Neuronal stem cell (in vitro differentiated cells): ENCODE data around the gene PMS2.
"Not testable (repeated sequence)": the region's sequence is repeated elsewhere in the genome, so short reads cannot be mapped to it uniquely, and the experiment has no call there.

Experiments
- DNase-seq: peaks from one replicate; pipeline ENCODE4 v3.0.0-alpha.2; 2013; ENCODE audit warnings: low spot score
- H2AFZ ChIP-seq: one replicate; pipeline ENCODE4 v1.6.1; 2013; ENCODE audit warnings: mild to moderate bottlenecking, low read length, inconsistent platforms
- H2AK5ac ChIP-seq: 2 replicates; pipeline ENCODE4 v1.6.1; 2013; ENCODE audit warnings: low read depth, mild to moderate bottlenecking, inconsistent platforms, low read length, moderate library complexity, mixed read lengths
- H2BK120ac ChIP-seq: 2 replicates; pipeline ENCODE4 v1.6.1; 2013; ENCODE audit warnings: low read depth, mild to moderate bottlenecking, inconsistent platforms, low read length, moderate library complexity, mixed read lengths
- H2BK12ac ChIP-seq: one replicate; pipeline ENCODE4 v1.6.1; 2013; ENCODE audit warnings: low read length, inconsistent platforms
- H2BK15ac ChIP-seq: 2 replicates; pipeline ENCODE4 v1.6.1; 2013; ENCODE audit warnings: mild to moderate bottlenecking, low read length, inconsistent platforms, mixed read lengths
- H2BK5ac ChIP-seq: one replicate; pipeline ENCODE4 v1.6.1; 2013; ENCODE audit warnings: inconsistent platforms, mild to moderate bottlenecking, low read length, moderate library complexity
- H3K14ac ChIP-seq: one replicate; pipeline ENCODE4 v1.6.1; 2013; ENCODE audit warnings: low read length, inconsistent platforms
- H3K18ac ChIP-seq: 2 replicates; pipeline ENCODE4 v1.6.1; 2013; ENCODE audit warnings: low read length, inconsistent platforms
- H3K23ac ChIP-seq: 2 replicates; pipeline ENCODE4 v1.6.1; 2013; ENCODE audit warnings: low read depth, mild to moderate bottlenecking, mixed read lengths, low read length, inconsistent platforms; ENCODE audit not compliant: poor library complexity
- H3K27ac ChIP-seq: replicated peaks from 3 replicates; pipeline ENCODE4 v1.5.1; 2013; ENCODE audit warnings: low read length, inconsistent platforms
- H3K27me3 ChIP-seq, 3 experiments: 2 replicates each; pipeline ENCODE4 v1.6.1; 2013; ENCODE audit warnings: low read length in 3 of 3, mild to moderate bottlenecking in 2 of 3, inconsistent platforms in 1 of 3, low read depth in 1 of 3, mixed read lengths in 1 of 3, moderate library complexity in 1 of 3; ENCODE audit not compliant: control insufficient read depth in 3 of 3, insufficient read depth in 3 of 3
- H3K36me3 ChIP-seq, 2 donors: replicated peaks in 1 of 2; 2 replicates each; pipeline ENCODE4 v1.6.1; 2013; ENCODE audit warnings: low read length in 2 of 2; ENCODE audit not compliant: control insufficient read depth in 2 of 2, insufficient read depth in 2 of 2
- H3K4ac ChIP-seq: 2 replicates; pipeline ENCODE4 v1.6.1; 2013; ENCODE audit warnings: inconsistent platforms, mild to moderate bottlenecking, low read length, moderate library complexity
- H3K4me1 ChIP-seq, 2 donors: 1 replicate in 1 of 2; 2 replicates in 1 of 2; pipeline ENCODE4 v1.6.1; 2013; ENCODE audit warnings: low read length in 2 of 2, low read depth in 1 of 2; ENCODE audit not compliant: control insufficient read depth in 2 of 2, insufficient read depth in 1 of 2
- H3K4me2 ChIP-seq: one replicate; pipeline ENCODE4 v1.6.1; 2013; ENCODE audit warnings: mild to moderate bottlenecking, low read length, inconsistent platforms; ENCODE audit not compliant: insufficient read depth, poor library complexity, severe bottlenecking
- H3K4me3 ChIP-seq, 2 donors: 2 replicates each; pipeline ENCODE4 v1.5.1; 2013; ENCODE audit warnings: low read length in 2 of 2, mild to moderate bottlenecking in 2 of 2, inconsistent platforms in 1 of 2, moderate library complexity in 1 of 2
- H3K79me1 ChIP-seq: one replicate; pipeline ENCODE4 v1.6.1; 2013; ENCODE audit warnings: low read depth, mild to moderate bottlenecking, inconsistent platforms, low read length, moderate library complexity
- H3K9ac ChIP-seq: one replicate; pipeline ENCODE4 v1.6.1; 2013; ENCODE audit warnings: mild to moderate bottlenecking, low read depth, low read length, inconsistent platforms; ENCODE audit not compliant: poor library complexity
- H3K9me3 ChIP-seq, 2 donors: replicated peaks in 1 of 2; 2 replicates each; pipeline versions ENCODE3 to v1.6.1; 2013; ENCODE audit warnings: low read length in 2 of 2, mild to moderate bottlenecking in 2 of 2, inconsistent platforms in 1 of 2, low read depth in 1 of 2, mixed read lengths in 1 of 2, moderate library complexity in 1 of 2; ENCODE audit not compliant: control insufficient read depth in 2 of 2, insufficient read depth in 1 of 2
- H4K8ac ChIP-seq: one replicate; pipeline ENCODE4 v1.6.1; 2013; ENCODE audit warnings: low read depth, mild to moderate bottlenecking, inconsistent platforms, low read length, moderate library complexity
- H4K91ac ChIP-seq: one replicate; pipeline ENCODE4 v1.6.1; 2013; ENCODE audit warnings: low read length, low read depth, mild to moderate bottlenecking, inconsistent platforms; ENCODE audit not compliant: poor library complexity
- WGBS, 2 donors: extraction: QIAGEN DNeasy Blood & Tissue Kit; methylation state at CpG; one replicate each; pipeline ENCODE4 v1.1.7; 2013; ENCODE audit warnings: missing lambda C conversion rate in 2 of 2, mixed read lengths in 1 of 2; ENCODE audit not compliant: insufficient read length in 2 of 2, insufficient replicate concordance in 1 of 2; ENCODE audit errors: extremely low coverage in 2 of 2; 5-methylcytosine and 5-hydroxymethylcytosine counted together

The PMS2 gene

DNA sequence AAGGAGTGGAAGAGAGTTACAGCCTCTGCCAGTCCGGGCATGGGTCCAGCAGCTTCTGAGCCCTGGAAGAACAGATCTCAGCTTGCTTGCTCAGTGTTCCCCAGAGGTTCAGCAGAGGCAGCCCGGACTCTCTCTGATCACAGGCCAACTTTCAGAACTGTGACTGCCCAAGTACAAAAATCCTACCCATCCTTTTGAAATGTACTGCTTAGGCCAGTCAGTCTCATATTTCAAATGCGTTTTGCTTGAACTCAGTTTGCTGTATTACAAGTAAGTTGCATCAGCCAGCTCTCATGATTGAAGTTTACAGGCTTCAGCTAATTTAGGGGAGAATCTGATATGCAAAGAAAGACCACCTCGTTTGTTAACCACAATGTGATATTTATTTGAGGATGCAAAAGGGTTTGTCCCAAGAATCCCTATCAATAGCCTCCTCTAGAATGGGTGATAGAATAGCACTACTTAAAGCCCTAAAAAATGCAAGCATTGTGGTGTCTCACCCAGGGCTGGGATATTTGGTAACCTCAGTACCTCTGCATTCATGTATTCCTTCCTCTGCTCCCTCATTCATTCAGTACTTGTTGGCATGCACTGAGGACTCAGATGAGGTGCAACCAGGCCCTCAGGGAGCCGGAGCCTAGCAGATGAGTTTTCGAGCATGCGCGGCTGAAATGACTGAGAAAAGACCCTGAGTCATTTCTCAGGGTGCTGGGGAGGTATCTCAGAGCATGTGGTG lies 7.2 kb upstream of the PMS2 start:
- Histone ChIP-seq H3K18ac (no peak overlapping the region), H3K27me3 (no peaks in the 10 kb centered on the region), H3K9me3 (no peaks in the 10 kb centered on the region), H3K9ac (no peak overlapping the region), H3K4me3 (no peak overlapping the region), H3K14ac (no peak overlapping the region), H4K91ac (no peak overlapping the region), H2BK120ac (no peak overlapping the region), H3K79me1 (peaks cover 2% of the 10 kb centered on the region), H3K4me1 (no peaks in the 10 kb centered on the region), H2BK15ac (no peak overlapping the region), H2AFZ (no peak overlapping the region), H2BK12ac (no peak overlapping the region), H3K27ac (no peak overlapping the region), H3K4ac (no peak overlapping the region), H3K4me2 (no peak overlapping the region), H2BK5ac (no peak overlapping the region), H3K36me3 (peaks cover 34 to 94% of the 10 kb centered on the region in 2 donors), H3K23ac (no peak overlapping the region), H4K8ac (no peak overlapping the region), H2AK5ac (no peak overlapping the region)
- WGBS, 2 donors, result no CpG with 5 or more reads among the region's 8 CpGs
- DNase-seq, result no peak

- H3K23ac ChIP-seq, result no peak overlapping the region
- no peak overlapping the region for H3K27ac ChIP-seq
- peaks cover 21 to 66% of the 10 kb centered on the region in 2 donors for H3K36me3 ChIP-seq
- no peak overlapping the region for H2AK5ac ChIP-seq
- WGBS, 2 donors, result no CpG with 5 or more reads among the region's 14 CpGs
- no peak overlapping the region for H4K8ac ChIP-seq
- no peak overlapping the region for H3K4me3 ChIP-seq
- H3K4me2 ChIP-seq, result no peak overlapping the region
- no peak overlapping the region for H2BK120ac ChIP-seq
- no peak overlapping the region for H2BK12ac ChIP-seq
- no peak overlapping the region for H2BK5ac ChIP-seq
- no peaks in the 10 kb centered on the region for H3K9me3 ChIP-seq
- no peak overlapping the region for H3K4ac ChIP-seq
- no peak for DNase-seq
- no peak overlapping the region for H4K91ac ChIP-seq
- no peaks in the 10 kb centered on the region for H3K27me3 ChIP-seq
- H2AFZ ChIP-seq, result no peak overlapping the region
- no peak overlapping the region for H3K14ac ChIP-seq
- no peak overlapping the region for H3K18ac ChIP-seq
- H3K79me1 ChIP-seq, result peaks cover 2% of the 10 kb centered on the region
- H3K9ac ChIP-seq, result no peak overlapping the region
- no peaks in the 10 kb centered on the region for H3K4me1 ChIP-seq
- no peak overlapping the region for H2BK15ac ChIP-seq
These were observed 3.7 kb upstream of the PMS2 start for GRCh38 chr7:6012355-6013104.

DNA sequence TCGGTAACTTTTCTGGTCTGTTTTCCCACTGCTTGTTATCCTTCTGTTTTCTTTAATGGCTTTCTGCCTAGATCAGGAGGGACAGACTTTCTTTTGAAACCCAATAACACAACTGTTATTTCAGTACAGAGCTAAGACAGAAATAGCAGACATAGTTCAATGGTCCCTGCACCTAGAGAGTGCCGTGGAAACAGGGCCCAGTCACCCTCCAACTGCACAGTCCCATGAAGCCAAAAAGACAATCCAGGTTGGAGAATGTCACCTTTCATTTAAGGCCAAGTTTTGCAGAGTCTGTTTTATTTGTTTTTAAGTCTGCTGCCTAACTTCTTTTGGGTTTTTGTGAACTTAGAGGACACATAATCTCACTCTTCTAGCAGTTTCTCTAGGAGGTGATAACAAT lies 2.7 kb upstream of the PMS2 start:
- Histone ChIP-seq H2BK12ac (no peak overlapping the region), H2BK15ac (no peak overlapping the region), H2BK120ac (no peak overlapping the region), H3K27ac (no peak overlapping the region), H3K4me2 (no peak overlapping the region), H2BK5ac (no peak overlapping the region), H3K27me3 (no peaks in the 10 kb centered on the region), H3K14ac (no peak overlapping the region), H3K4ac (no peak overlapping the region), H3K9me3 (no peaks in the 10 kb centered on the region), H3K79me1 (peaks cover 2% of the 10 kb centered on the region), H4K8ac (no peak overlapping the region), H3K36me3 (peaks cover 14 to 56% of the 10 kb centered on the region in 2 donors), H3K4me1 (no peaks in the 10 kb centered on the region), H3K9ac (no peak overlapping the region), H3K4me3 (no peak overlapping the region), H4K91ac (no peak overlapping the region), H3K23ac (no peak overlapping the region), H2AK5ac (no peak overlapping the region), H2AFZ (no peak overlapping the region), H3K18ac (no peak overlapping the region)
- WGBS, 2 donors, result no CpG with 5 or more reads among the region's 2 CpGs
- DNase-seq, result no peak

GRCh38 chr7:6010370-6010769 lies 1.5 kb upstream of the PMS2 start:
- Histone ChIP-seq H3K4me2 (peak overlapping the region; percentile 25), H3K36me3 (peaks cover 7 to 50% of the 10 kb centered on the region in 2 donors), H3K4me3 (peak overlapping the region in 1 of 2 donors; percentile 95)
- DNase-seq, H3K18ac ChIP-seq, H3K9ac ChIP-seq, H3K14ac ChIP-seq, H3K79me1 ChIP-seq, H2BK15ac ChIP-seq, H2BK5ac ChIP-seq, H3K27me3 ChIP-seq, H2AK5ac ChIP-seq, H4K8ac ChIP-seq, H3K4ac ChIP-seq, H2BK12ac ChIP-seq, H3K27ac ChIP-seq, H2AFZ ChIP-seq, H3K23ac ChIP-seq, H3K9me3 ChIP-seq, H4K91ac ChIP-seq, H3K4me1 ChIP-seq, H2BK120ac ChIP-seq: not testable (repeated sequence)
- WGBS, 2 donors, result no CpG with 5 or more reads among the region's 8 CpGs
